GM12872 (cell line): ENCODE results near the gene CABYR.
A peak's percentile ranks its signal among the peaks of the same experiment; 100 is the strongest.

Experiments used
- CTCF ChIP-seq: IDR thresholded peaks from 3 replicates; pipeline ENCODE4 v1.5.1; 2011; ENCODE audit warnings: low read depth, mild to moderate bottlenecking, low read length, moderate library complexity; ENCODE audit not compliant: insufficient read depth

CABYR gene

GRCh38 chr18:24115628-24116027 is 23.2 kb upstream of the CABYR start:
- no peak for TF ChIP-seq CTCF

- TF ChIP-seq CTCF: peak; percentile 78
These were observed 19.9 kb upstream of the CABYR start for GRCh38 chr18:24118750-24119577.

- no peak for TF ChIP-seq CTCF
These were observed 18.2 kb upstream of the CABYR start for GRCh38 chr18:24120676-24121075.

GRCh38 chr18:24121625-24122024 is 17.2 kb upstream of the CABYR start:
- no peak for TF ChIP-seq CTCF

GRCh38 chr18:24126155-24126961 is 12.5 kb upstream of the CABYR start:
- TF ChIP-seq CTCF: no peak

- no peak for TF ChIP-seq CTCF
These were observed 11.1 kb upstream of the CABYR start for GRCh38 chr18:24127735-24128134.

- TF ChIP-seq CTCF: no peak
These were observed 10.2 kb upstream of the CABYR start for GRCh38 chr18:24128700-24129099.
